HG02981 (cell line): ENCODE measurements around the gene POMC.
"Not testable (repeated sequence)": the region's sequence is repeated elsewhere in the genome, so short reads cannot be mapped to it uniquely, and the experiment has no call there.

ENCODE experiments used
- ATAC-seq: cut with Tn5 transposase; IDR thresholded peaks from one replicate; pipeline ENCODE4 v1.9.1; 2021; ENCODE audit warnings: mild to moderate bottlenecking, moderate library complexity; ENCODE audit not compliant: unreplicated experiment

The POMC gene

GRCh38 chr2:25177211-25177611 is 8.8 kb upstream of the POMC start:
- no peak for ATAC-seq

- ATAC-seq = no peak
Observed at GRCh38 chr2:25176541-25177181, 8.3 kb upstream of the POMC start.

GRCh38 chr2:25176138-25176537 is 7.8 kb upstream of the POMC start:
- no peak for ATAC-seq

GRCh38 chr2:25174192-25174861 is 5.9 kb upstream of the POMC start:
- ATAC-seq = no peak

GRCh38 chr2:25173719-25174118 is 5.3 kb upstream of the POMC start:
- ATAC-seq = no peak

GRCh38 chr2:25170888-25171287 is 2.5 kb upstream of the POMC start:
- ATAC-seq = no peak

GRCh38 chr2:25169073-25169470 is 692 bp upstream of the POMC start:
- no peak for ATAC-seq

GRCh38 chr2:25165992-25166875 is 2.1 kb downstream of the POMC start:
- peak; percentile 59 for ATAC-seq

GRCh38 chr2:25164561-25164960 is 3.8 kb downstream of the POMC start:
- ATAC-seq = no peak

- ATAC-seq = not testable (repeated sequence)
Observed at GRCh38 chr2:25162061-25162460, 6.3 kb downstream of the POMC start.

GRCh38 chr2:25161055-25161781 is 7.2 kb downstream of the POMC start:
- peak; percentile 59 for ATAC-seq

- ATAC-seq = no peak
Observed at GRCh38 chr2:25160376-25160775, 8.0 kb downstream of the POMC start.

GRCh38 chr2:25159949-25160348 is 8.4 kb downstream of the POMC start:
- ATAC-seq = no peak

GRCh38 chr2:25158096-25158852 is 10.1 kb downstream of the POMC start:
- ATAC-seq = no peak

- ATAC-seq = no peak
Observed at GRCh38 chr2:25155401-25155800, 13.0 kb downstream of the POMC start.

- ATAC-seq = no peak
Observed at GRCh38 chr2:25151718-25152117, 16.7 kb downstream of the POMC start.

GRCh38 chr2:25150993-25151392 is 17.4 kb downstream of the POMC start:
- ATAC-seq = not testable (repeated sequence)

GRCh38 chr2:25149646-25150045 is 18.7 kb downstream of the POMC start:
- ATAC-seq = no peak

GRCh38 chr2:25146896-25147295 is 21.5 kb downstream of the POMC start:
- ATAC-seq = no peak

GRCh38 chr2:25145803-25146202 is 22.6 kb downstream of the POMC start:
- no peak for ATAC-seq
